MCF 10A (cell line): ENCODE results near the gene TMEM37. TPM values are rescaled to one million over a fixed set of nuclear protein-coding genes. Genes with fewer than 3 reads are reported as not detected.
A peak's percentile ranks its signal among the peaks of the same experiment; 100 is the strongest.

ENCODE experiments used
- BruUV-seq: library from RNA; stranded (reverse); fragments of 400-500 nt; replicated peaks from 2 replicates; lab custom pipeline; 2021; lab: Mats Ljungman, UMichigan
- CTCF ChIA-PET: fragments of 300-600 bp; sonication (Branson Sonifier 250); formaldehyde crosslinking; extraction: SDS; loops from one replicate; lab custom pipeline; 2021; ENCODE audit warnings: antibody characterized with exemption, inconsistent platforms; lab: Yijun Ruan, JAX
- POLR2A ChIA-PET: fragments of 300-600, 350-650 bp; sonication (Branson Sonifier 250); formaldehyde crosslinking; extraction: SDS; loops from one replicate; lab custom pipeline; 2020; ENCODE audit warnings: antibody characterized with exemption, inconsistent platforms; lab: Yijun Ruan, JAX
- DNase-seq: peaks from one replicate; pipeline ENCODE4 v3.0.0-alpha.2; 2018; ENCODE audit not compliant: unreplicated experiment
- H3K27ac Mint-ChIP-seq: one replicate; pipeline ENCODE4 v1.8.0; 2022; ENCODE audit warnings: mild to moderate bottlenecking, low read depth, mixed read lengths; ENCODE audit not compliant: unreplicated experiment
- H3K27me3 Mint-ChIP-seq: one replicate; pipeline ENCODE4 v1.8.0; 2022; ENCODE audit warnings: mixed read lengths; ENCODE audit not compliant: insufficient read depth, unreplicated experiment
- H3K36me3 Mint-ChIP-seq: one replicate; pipeline ENCODE4 v1.8.0; 2022; ENCODE audit warnings: mild to moderate bottlenecking, moderate library complexity, mixed read lengths; ENCODE audit not compliant: insufficient read depth, unreplicated experiment
- H3K4me1 Mint-ChIP-seq: one replicate; pipeline ENCODE4 v1.8.0; 2022; ENCODE audit warnings: mixed read lengths; ENCODE audit not compliant: insufficient read depth, unreplicated experiment
- H3K4me3 Mint-ChIP-seq: one replicate; pipeline ENCODE4 v1.8.0; 2022; ENCODE audit warnings: mild to moderate bottlenecking, moderate library complexity, mixed read lengths; ENCODE audit not compliant: unreplicated experiment
- H3K9me3 Mint-ChIP-seq: one replicate; pipeline ENCODE4 v1.8.0; 2022; ENCODE audit warnings: mixed read lengths; ENCODE audit not compliant: unreplicated experiment
- CTCF ChIP-seq: fragments of 200-600 bp; IDR thresholded peaks from one replicate; pipeline ENCODE4 v1.8.0; 2022; ENCODE audit warnings: antibody characterized with exemption, mild to moderate bottlenecking; ENCODE audit not compliant: unreplicated experiment
- intact Hi-C: fragments of 100-400 bp; cut with micrococcal nuclease; formaldehyde crosslinking; loops from 2 replicates; pipeline ENCODE4 v1.14.1; 2022
- total RNA-seq: library from RNA; stranded (reverse); gene quantifications from 2 replicates; pipeline ENCODE4 v1.2.3, GENCODE V29; 2022

Gene TMEM37
- total RNA-seq, 1 experiment from 2014 or later, result not detected

- Mint-ChIP-seq H3K4me1 (peaks cover 18% of the 10 kb centered on the region), H3K36me3 (no peaks in the 10 kb centered on the region), H3K4me3 (no peak overlapping the region), H3K27me3 (no peaks in the 10 kb centered on the region), H3K9me3 (no peaks in the 10 kb centered on the region), H3K27ac (no peak overlapping the region)
- no peak for TF ChIP-seq CTCF
- POLR2A ChIA-PET, result interaction anchor here (1.5 kb wide), 1 partner anchor 19 kb away, joined by 4 read pairs; the partner anchor contains the start of genes C2orf76 and DBI
- no TSS peak for BruUV-seq
- no peak for DNase-seq
- intact Hi-C loops, result no loop called here
- CTCF ChIA-PET, result interaction anchor here (0.6 to 1.2 kb wide), 3 partner anchors 13 to 505 kb away, joined by 3 to 4 read pairs (median 4); no protein-coding TSS in a partner anchor
Measured at GRCh38 chr2:119385466-119385865, 46.2 kb upstream of the TMEM37 start.

GRCh38 chr2:119387381-119388129 lies 44.1 kb upstream of the TMEM37 start:
- Mint-ChIP-seq H3K9me3 (no peaks in the 10 kb centered on the region), H3K4me3 (peak overlapping the region; percentile 20), H3K27ac (peak overlapping the region; percentile 80), H3K4me1 (peaks cover 18% of the 10 kb centered on the region), H3K36me3 (no peaks in the 10 kb centered on the region), H3K27me3 (no peaks in the 10 kb centered on the region)
- TF ChIP-seq CTCF, result peak; percentile 13
- BruUV-seq, result no TSS peak
- DNase-seq, result peak; percentile 86
- CTCF ChIA-PET, result interaction anchor here (0.6 to 1.3 kb wide), 9 partner anchors 10 to 1117 kb away, joined by 3 to 7 read pairs (median 4); no protein-coding TSS in a partner anchor
- POLR2A ChIA-PET, result interaction anchor here (0.7 to 1.5 kb wide), 7 partner anchors 11 to 722 kb away, joined by 3 to 7 read pairs (median 4); partner anchors contain the start of genes C2orf76 and DBI
- intact Hi-C loops, result no loop called here

- H3K27me3 Mint-ChIP-seq, result no peaks in the 10 kb centered on the region
- H3K4me3 Mint-ChIP-seq, result no peak overlapping the region
- ChIA-PET CTCF (interaction anchor here (0.6 to 2.4 kb wide), 11 partner anchors 16 to 776 kb away, joined by 3 to 9 read pairs (median 3); no protein-coding TSS in a partner anchor), POLR2A (interaction anchor here (1.2 kb wide), 1 partner anchor 51 kb away, joined by 3 read pairs; no protein-coding TSS in a partner anchor)
- DNase-seq, result peak; percentile 75
- H3K4me1 Mint-ChIP-seq, result peaks cover 18% of the 10 kb centered on the region
- H3K36me3 Mint-ChIP-seq, result no peaks in the 10 kb centered on the region
- intact Hi-C loops, result no loop called here
- BruUV-seq, result no TSS peak
- H3K9me3 Mint-ChIP-seq, result no peaks in the 10 kb centered on the region
- TF ChIP-seq CTCF, result no peak
- no peak overlapping the region for H3K27ac Mint-ChIP-seq
Measured at GRCh38 chr2:119389615-119390306, 41.9 kb upstream of the TMEM37 start.
